Hepatocyte (in vitro differentiated cells): ENCODE data around the gene KDM4C.

ENCODE experiments used
- EZH2 ChIP-seq: fragments of 200-600 bp; sonication (generic); IDR thresholded peaks from 2 replicates; pipeline ENCODE4 v1.6.1; 2016; ENCODE audit warnings: antibody characterized with exemption, mild to moderate bottlenecking, borderline replicate concordance
- EZH2phosphoT487 ChIP-seq: fragments of 200-600 bp; sonication (generic); IDR thresholded peaks from one replicate; pipeline ENCODE4 v1.6.1; 2018; ENCODE audit warnings: antibody characterized with exemption, mild to moderate bottlenecking, low read depth, moderate library complexity; ENCODE audit not compliant: unreplicated experiment, severe bottlenecking
- TF ChIP-seq, protein P1 (sequence below): fragments of 200-600 bp; sonication (generic); IDR thresholded peaks from 2 replicates; pipeline ENCODE4 v1.5.1; 2016; ENCODE audit warnings: antibody characterized with exemption, mild to moderate bottlenecking; ENCODE audit not compliant: poor library complexity

DNA sequence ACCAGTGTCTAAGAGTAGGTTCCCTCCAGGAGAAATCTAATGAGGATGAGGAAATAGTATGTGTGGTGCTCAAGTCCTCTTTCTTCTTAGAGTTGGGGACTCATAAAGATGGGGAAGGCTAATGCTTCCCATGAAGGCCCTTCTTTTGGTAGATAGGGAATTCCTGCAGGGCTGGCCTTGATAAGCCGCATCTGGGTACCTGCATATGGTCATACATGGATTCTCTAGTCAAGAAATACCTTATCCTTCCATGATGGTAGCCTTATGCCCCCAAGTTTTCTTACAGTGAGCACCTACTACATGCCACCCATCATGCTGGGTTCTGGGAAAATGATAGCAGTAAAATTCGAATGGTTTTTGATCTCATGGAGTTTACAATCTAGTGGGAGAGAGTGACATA lies 382.6 kb downstream of the KDM4C start:
- TF ChIP-seq, protein P1, sequence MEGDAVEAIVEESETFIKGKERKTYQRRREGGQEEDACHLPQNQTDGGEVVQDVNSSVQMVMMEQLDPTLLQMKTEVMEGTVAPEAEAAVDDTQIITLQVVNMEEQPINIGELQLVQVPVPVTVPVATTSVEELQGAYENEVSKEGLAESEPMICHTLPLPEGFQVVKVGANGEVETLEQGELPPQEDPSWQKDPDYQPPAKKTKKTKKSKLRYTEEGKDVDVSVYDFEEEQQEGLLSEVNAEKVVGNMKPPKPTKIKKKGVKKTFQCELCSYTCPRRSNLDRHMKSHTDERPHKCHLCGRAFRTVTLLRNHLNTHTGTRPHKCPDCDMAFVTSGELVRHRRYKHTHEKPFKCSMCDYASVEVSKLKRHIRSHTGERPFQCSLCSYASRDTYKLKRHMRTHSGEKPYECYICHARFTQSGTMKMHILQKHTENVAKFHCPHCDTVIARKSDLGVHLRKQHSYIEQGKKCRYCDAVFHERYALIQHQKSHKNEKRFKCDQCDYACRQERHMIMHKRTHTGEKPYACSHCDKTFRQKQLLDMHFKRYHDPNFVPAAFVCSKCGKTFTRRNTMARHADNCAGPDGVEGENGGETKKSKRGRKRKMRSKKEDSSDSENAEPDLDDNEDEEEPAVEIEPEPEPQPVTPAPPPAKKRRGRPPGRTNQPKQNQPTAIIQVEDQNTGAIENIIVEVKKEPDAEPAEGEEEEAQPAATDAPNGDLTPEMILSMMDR: no peak
- TF ChIP-seq EZH2 (no peak), EZH2phosphoT487 (no peak)
